ACHN (cell line): ENCODE data around the gene MAP6D1.

Experiments
- DNase-seq: peaks from one replicate; pipeline ENCODE4 v3.0.0-alpha.2; 2015
- in situ Hi-C: cut with HindIII; loops from 2 replicates; pipeline ENCODE4 v1.10.0; 2017; ENCODE audit warnings: low sequenced_read_pairs, low pct_ligation_motif_present, low pct_unique_long_range_greater_than_20kb

The MAP6D1 gene

DNA sequence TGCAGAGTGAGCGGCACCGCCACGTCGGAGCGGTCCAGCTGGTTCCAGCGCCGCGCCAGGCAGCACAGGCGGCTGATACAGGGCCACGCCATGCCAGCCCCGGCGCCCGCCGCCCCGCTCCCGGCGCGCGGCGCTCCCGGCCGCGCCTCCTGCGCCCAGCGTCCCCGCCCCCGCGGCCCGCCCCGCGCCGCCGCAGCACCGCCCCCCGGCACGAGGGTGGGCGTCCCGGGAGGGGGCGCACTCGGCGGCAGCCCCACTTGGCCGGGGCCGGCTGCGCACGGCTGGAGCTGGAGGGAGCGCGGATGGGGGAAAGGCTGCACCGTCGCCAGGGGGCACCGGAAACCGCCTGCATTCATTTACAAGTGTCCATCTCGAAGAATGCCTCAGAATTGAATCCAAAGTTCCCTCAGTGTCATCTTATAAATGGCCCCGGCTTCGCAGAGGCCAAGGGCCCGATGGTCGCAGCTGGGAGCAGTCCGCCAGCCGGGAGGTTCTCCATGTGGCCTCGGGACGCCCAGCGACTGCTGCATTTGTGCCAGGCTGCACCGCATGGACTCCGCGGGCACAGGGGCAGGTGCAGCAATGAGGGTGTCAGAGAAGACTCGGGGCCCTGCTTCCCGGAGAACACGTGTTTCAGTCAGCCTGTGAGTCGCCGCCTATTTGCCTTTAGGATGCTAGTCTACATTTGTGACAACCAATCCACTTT lies at the start of gene MAP6D1:
Gene MAP6D1 (minus strand): TSS at position 122 of the 706 bp plus-strand sequence. CDS start 30 bp downstream, at position 92.
- peak; percentile 56 for DNase-seq
- in situ Hi-C loops: no loop called here

DNA sequence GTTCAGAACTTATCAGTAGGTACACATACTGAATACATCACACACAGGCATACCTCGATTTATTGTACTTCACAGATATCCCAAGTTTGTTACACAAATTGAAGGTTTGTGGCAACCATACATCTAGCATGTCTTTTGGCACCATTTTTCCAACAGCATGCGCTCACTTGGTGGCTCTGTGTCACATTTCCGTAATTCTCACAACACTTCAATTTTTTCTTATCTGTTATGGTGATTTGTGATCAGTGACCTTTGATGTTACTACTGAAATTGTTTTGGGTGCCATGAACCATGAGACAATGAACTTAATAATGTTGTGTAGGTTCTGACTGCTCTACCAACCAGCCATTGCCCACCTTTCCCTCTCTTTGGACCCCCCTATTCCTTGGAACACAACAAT lies 48.5 kb upstream of the MAP6D1 start:
- in situ Hi-C loops: no loop called here
- no peak for DNase-seq

DNA sequence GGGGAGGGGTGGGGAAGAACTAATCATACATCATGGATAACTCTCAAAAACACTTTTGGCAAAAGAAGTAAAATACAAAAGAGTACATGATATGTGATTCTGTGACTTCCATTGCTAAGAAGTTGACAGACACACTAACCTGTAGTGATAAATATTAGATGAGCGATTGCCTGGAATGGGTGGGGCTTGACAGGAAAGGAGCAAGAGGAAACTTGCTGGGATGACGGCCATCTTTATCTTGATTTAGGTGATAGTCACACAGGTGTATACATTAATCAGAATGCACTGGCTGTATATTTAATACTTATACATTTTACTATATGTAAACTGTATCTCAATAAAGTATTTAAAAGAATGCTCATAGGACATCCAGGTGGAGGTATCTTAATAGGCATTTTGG lies 46.2 kb upstream of the MAP6D1 start:
- no peak for DNase-seq
- in situ Hi-C loops: no loop called here

DNA sequence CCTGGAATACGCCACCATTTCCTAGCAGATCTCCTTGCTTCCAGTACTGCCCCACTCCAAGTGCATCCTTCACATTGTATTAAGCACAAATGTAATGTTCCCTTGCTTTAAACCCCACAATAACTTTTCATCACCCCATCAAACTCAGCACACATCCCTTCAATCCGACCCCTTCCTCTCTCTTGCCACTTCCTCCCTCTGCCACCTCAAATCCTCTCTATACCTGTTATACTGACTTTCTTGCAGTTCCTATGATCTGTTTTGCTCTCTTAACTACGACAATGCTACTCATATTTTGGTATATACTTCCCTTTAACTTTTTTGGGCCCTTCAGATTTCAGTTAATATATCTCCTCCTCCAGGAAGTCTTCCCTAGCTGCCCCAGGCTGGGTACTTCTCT lies 45.2 kb upstream of the MAP6D1 start:
- in situ Hi-C loops: no loop called here
- DNase-seq: no peak

DNA sequence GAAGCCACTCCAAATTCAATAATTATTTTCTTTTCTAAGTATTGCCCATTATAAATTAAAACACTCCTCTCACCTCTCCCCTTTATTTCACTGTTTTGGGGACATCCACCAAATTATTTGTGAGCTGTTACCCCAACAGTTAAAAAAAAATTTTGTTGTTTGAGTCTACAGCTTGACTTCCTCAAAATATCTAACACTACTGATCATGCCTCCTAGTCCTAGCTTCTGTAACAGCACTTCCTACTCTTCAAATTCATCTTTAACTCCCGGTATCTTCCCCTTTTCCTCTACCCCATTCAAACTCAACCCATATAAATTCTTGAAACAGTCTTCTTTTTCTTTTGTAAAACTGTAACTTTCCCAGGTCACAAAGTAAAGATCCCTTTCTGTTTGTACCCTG lies 43.4 kb upstream of the MAP6D1 start:
- in situ Hi-C loops: no loop called here
- no peak for DNase-seq

DNA sequence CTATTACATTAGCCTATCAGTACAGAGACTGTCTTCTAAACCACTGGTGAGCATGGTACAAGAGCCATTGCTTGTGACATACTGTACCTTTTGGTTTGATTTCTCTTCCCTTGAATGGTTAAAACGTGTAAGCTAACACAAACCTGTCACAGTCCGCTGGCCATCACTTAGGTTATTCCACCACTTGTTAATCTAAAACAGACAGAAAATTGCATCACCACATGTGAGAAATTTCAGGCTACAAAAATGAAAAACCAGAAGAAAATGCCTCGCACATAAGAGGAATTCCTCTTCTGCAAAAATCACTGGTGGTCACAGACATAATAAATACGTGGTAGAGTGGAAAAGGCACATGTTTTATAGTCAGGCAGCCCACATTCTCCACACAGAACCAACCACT lies 37.2 kb upstream of the MAP6D1 start:
- DNase-seq: peak; percentile 64

DNA sequence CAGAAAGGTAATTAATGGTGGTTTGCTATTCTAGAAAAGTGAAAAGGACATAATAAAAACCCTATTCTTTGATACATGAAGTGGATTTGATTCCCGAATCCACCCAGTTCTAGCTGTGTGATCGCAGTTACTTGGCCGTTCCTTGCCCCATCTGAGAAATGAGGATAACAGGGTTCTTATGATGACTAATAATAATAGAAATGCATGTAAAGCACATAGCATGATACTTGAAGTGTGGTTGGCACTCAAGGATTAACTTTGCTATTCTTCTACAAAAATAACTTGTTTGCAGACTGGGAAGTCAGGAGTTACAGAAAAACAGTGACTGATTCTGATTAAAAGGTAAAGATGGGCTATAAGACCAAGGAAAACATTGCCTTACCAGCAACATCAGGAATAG lies 32.5 kb upstream of the MAP6D1 start:
- in situ Hi-C loops: no loop called here
- no peak for DNase-seq

More for the DNA sequence above, 37.2 kb upstream of the MAP6D1 start:
- in situ Hi-C loops: no loop called here

DNA sequence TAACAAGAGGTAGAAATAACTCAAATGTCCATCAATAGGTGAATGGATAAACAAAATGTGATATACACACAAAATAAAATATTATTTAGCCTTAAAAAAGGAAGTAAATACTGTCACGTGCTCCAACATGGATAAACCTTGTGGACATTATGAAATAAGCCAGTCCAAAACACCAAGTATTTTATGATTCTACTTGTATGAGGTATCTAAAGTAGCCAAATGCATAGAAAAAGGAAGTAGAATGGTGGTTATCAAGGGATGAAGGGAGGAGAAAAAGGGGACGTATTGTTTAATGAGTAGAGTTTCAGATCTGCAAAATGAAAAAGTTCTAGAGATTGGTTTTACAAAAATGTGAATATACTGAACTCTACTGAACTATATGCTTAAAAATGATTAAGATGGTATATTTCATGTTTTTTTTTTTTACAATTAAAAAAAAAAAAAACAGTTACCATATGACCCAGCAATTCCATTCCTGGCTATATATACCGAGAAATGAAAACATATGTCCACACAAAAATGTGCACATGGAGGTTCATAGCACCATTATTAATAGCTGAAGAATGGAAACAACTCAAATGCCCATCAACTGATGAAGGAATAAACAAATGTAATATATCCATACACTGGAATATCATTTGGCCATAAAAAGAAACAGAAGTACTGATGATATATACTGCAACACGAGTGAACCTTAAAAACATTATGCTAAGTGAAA lies 29.1 kb upstream of the MAP6D1 start:
- in situ Hi-C loops: no loop called here
- no peak for DNase-seq

DNA sequence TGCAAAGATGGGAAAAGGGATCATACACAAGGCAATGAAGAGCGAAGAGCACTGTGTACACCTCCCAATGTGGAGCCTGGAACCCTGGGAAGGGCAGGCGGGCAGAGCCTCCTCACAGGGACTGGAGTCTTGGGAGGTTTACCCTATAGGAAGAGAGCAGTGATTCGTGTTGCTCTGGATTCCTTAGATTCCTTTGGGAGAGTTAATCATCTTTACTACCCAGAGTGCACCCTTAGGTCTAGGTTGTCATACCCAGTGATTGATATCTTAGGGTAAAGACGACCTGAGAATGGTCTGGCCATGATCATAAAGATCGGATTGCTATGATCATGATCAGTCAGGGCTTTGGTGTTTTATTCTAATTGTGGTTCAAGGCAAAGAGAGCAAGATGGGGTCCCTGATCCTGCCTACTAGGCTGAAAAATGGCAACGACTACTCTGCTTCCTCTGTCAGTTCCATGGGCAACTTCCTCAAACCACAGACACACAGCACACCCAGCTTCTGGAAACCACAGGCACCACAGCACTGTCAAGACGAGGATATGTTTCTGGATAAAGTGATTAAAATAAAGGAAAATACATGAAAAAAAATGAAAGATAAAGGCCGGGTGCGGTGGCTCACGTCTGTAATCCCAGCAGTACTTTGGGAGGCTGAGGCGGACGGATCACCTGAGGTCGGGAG lies 20.4 kb upstream of the MAP6D1 start:
- in situ Hi-C loops: no loop called here
- peak; percentile 63 for DNase-seq

DNA sequence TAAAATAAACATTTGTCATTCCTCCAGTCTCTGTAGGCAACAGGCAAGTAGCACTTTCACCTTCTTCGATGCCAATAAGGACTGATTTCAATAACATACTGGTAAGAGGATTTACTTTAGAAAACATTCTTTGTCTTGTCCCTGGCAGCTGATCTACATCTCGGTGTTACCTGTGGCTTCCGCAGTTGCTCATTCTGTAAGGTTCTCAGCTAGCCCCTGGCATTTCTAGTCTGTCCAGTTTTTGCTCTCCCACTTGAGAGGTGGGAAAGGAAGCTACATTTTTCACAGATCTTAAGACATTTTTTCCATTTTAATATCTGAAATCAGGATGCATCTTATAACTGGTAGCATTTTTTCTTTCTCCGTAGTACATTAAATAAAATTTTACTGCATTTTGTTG lies 19.7 kb upstream of the MAP6D1 start:
- in situ Hi-C loops: no loop called here
- DNase-seq: no peak

DNA sequence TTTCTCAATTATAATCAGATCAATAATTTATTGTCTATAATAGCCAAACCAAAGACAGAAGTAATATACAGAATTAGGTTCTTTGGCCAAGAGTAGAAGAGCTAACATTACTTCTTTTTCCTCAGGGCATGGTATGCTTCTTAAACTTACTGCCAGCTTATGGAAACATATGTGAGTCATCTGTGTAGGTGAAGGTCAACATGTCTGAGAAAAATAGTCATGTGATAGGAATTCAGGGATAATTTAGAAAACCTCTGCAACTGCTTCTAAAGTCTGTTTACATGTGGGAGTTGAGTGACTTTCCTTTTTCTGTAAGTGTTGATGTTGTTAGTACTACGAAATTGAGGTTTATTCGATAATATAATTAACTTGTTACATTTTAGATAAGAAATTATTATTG lies 19.2 kb upstream of the MAP6D1 start:
- DNase-seq: peak; percentile 45
- in situ Hi-C loops: no loop called here

DNA sequence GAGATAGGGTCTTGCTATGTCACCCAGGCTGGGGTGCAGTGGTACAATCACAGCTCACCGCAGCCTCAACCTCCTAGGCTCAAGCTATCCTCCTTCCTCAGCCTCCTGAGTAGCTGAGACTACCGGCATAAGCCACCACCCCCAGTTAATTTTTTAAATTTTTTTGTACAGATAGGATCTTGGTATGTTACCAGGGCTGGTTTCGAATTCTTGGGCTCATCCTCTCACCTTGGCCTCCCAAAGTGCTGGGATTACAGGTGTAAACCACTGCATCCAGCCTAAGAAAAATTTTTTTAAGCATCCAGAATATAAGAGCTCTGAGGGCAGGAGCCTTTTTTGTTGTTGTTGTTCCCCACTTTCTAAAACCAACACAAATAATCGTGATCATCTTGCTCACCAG lies 14.4 kb upstream of the MAP6D1 start:
- in situ Hi-C loops: no loop called here
- DNase-seq: no peak

DNA sequence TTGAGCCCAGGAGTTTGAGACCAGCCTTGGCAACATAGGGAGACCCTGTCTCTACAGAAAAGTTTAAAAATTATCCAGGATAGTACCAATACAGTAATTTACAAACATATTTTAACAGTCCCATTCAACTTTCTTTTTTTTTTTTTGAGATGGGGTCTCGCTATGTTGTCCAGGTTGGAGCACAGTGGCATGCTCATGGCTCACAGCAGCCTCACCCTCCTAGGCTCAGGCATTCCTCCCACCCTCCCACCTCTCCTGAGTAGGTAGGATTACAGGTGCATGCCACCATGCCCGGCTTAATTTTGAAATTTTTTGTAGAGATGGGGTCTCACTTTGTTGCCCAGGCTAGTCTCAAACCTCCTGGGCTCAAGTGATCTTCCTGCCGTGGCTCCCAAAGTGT lies 12.5 kb upstream of the MAP6D1 start:
- no peak for DNase-seq
- in situ Hi-C loops: no loop called here

DNA sequence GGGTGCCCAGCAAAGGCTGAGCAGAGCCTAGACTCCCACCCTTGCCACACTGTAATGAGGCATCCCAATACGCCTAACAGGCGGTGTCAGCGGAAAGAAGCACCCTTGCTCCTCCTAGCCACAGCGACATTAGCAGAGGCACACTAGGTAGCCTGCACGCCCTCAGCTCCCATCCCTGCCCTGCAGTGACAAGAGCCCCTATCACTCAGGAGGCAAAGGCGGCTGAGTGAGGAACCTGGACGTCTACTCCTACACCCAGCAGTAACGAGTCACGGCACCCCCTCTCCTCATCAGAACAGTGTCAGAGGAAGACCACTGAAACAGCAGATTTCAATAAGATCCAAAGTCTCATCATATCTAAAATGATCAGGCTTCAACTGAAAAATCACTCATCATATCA lies 12.0 kb upstream of the MAP6D1 start:
- no peak for DNase-seq
- in situ Hi-C loops: no loop called here

DNA sequence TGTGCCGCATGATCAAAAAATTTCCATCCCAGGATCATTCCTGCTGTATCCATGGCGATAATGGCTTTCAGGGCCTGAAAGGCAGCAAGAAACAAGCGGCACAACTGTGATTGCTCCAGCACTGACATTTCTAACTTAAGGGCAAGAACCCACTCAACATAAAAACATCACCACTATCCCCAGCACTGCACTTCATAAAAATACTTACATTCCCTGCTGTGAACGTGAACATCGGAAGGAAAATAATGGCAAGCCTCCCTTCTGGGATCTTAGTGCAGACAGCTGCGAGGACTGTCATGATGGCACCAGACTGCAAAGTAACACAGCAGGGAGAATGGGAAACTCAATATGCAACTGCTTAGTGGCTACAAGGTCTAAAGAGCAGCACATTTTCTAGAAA lies 8.1 kb upstream of the MAP6D1 start:
- in situ Hi-C loops: no loop called here
- DNase-seq: no peak

DNA sequence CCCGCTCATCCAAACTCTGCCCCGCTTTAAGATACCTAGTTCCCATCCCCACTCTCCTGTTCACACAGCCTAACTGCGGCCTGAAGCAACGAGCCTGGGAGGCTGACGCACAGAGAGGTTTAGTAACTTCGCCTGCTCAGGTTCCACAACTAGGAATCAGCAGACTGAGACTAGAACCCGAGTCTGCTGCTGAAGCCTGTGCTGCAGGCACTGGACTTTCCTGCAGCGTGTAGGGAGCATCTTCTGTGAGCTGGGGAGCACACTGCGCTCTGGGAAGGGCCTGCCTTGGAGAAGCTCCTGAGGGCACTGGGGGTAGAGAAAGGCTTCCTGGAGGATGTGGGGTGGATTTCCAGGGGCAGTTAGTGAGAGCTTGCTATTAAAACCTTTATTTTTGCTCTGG lies 4.8 kb upstream of the MAP6D1 start:
- in situ Hi-C loops: no loop called here
- no peak for DNase-seq

DNA sequence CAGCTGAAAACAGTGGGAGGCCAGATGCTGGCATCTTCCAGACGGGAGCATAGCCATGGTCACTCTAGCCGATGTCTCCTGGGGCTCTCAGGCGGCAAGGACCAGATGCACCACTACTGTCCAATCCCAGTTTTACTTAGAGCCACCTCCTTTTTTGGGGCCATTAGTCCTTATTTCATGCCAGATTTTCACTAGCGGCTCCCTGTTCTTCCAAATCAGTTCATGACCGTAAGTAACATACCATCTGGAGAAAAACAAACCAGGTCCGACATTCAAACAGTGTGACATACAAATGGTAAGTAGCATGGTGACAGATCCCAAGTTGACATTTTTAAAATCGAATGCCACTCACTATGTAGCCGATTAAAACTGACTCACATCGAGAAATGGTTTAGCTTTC lies 4.1 kb upstream of the MAP6D1 start:
- in situ Hi-C loops: no loop called here
- DNase-seq: no peak

DNA sequence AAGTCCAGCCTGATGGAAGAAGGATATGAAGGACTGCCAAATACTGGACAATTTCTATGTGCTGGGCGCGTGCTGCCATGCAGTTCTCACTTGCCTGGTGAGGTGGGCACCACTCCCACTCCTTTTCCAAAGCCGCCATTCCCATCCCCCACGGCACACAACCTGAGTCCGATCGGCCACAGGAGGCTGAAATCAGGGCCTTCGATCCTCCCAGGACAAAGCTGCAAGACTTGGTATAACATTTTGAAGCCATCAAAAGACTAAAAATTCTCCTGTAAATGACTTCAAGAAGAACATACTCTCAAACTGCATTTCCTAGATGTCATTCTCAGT lies 3.1 kb upstream of the MAP6D1 start:
- DNase-seq: no peak
- in situ Hi-C loops: no loop called here

DNA sequence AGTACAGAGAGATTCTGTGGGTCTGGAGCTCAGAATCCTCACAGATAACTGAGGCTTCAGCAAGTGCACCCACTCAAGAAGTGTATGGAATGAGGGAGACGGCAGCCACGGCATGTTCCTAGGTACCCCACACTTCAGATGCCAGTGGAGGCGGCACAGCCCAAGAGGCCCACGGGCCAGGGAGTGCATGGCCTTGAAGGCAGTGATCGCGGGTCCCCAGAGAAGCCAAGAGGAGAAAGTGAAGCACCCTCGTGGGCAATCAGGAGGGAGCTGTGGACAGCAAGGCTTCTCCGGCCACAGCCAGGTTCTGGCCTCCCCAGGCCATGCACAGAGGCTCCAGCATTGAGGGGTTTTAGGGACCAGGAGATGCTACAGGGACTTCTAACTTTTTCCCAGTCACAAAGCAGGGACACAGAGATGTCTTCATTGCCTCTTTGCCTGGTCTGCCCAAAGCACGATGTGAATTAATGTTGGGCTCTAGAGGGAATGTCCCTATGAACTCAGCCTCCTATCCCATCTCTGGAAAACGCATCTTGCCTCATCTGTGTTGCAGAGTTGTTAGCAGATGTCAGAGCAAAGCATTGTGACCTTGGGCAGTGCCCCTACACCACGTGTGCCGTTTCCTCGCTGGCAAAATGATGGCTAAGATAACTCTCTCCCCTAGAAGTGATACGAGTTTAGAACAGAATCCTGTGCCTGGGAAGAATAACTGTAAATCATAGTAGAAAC lies 2.6 kb upstream of the MAP6D1 start:
- no peak for DNase-seq
- in situ Hi-C loops: no loop called here
